Islet precursor cell (in vitro differentiated cells): Measurements from ENCODE around the gene MIER3.
A peak's percentile ranks its signal among the peaks of the same experiment; 100 is the strongest.

ENCODE experiments used
- DNase-seq: peaks from one replicate; pipeline ENCODE4 v3.0.0-alpha.2; 2018

Gene MIER3

DNA sequence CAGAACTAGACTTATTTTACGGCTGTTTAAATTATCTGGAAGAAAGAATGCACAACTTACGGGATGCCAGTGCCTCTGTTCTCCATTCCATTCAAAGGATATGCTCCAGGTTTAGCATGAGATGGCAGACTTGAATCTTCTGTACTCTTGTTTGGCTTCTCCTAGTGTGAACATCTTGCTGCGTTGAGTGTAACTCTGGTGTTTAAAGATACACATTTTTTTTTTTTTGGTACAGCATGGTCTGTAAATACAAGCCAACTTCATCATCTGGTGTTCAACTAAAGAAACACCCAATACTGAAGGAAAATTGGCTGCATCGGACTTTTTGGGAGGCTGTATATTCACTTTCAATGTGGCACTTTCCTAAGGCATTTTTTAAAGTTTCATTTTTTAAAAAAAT lies 7.4 kb upstream of the MIER3 start:
- DNase-seq: no peak

DNA sequence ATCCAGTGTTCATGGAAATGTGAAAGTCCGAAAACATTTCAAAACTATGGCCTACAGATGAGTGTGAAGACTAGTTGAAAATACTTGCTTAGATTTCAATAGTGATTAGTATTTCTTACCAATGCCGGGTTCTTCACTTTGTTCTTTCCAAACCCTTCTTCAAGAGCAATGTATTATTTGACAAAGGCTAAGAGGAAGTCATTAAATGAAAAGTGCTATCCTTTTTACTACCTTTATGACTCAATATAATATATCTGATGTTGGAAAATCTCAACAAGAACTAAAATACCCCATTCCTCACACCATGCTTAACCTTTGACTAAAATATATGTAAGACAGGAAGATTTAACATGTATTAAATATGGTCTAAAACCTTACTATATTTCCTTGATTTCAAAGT lies 6.7 kb upstream of the MIER3 start:
- no peak for DNase-seq

DNA sequence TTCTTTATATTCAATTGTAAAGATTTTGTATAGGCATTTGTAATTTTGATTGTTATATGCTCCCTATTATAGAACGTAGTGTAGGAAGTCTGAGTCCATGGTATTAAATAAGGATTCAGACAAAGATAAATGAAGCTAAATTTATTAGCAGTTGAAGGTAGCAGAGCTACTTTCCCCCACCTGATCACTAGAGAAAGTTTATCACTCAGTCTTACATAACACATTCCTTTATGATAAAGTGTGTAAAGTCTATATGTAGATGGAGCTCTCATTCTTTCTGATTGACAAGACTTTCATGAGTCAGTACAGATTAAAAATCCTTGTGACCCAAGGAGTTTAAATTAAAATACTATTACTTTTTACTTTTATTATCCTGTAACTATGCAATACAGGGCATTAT lies 2.3 kb upstream of the MIER3 start:
- DNase-seq: no peak

DNA sequence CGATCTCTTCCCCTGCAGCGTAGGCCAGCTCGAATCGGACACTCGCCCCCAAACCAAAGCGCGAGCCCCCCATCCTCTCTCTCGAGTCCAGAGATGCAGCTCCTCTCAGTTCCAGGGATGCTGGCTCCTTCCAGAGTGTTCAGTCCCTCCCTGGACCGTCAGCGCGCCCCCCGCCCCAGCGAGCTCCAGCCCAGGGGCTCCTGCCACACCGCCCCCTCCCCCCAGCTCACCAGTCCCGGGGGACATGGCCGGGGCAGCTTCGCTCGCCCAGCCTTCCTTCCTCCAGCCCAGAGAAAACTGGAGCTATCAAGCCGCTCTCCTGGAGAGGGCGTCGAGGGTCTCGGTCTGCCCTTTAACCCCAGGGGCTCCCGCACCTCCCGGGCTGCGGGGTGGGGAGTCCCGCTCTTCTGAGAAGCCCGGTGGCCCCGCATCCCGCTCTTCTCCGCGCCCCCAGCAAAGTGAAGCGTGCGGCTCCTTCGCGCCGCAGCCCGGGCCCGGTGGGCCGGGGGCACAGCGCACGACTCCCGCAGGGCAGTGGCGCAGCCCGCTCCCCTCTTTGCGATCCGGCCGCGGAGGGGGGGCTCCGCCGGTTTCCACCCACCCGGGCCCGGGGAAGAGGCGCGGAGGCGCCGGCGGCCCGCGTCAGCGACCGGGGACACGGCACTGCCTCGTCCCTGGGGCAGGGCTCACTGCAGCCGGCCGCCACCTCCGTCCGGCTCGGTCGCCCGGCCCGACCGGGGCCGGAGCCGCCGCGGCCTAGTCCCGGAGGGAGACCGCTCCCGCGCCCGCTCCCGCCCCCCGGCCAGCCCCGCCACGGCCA lies 587 bp downstream of the MIER3 start:
- peak; percentile 64 for DNase-seq

DNA sequence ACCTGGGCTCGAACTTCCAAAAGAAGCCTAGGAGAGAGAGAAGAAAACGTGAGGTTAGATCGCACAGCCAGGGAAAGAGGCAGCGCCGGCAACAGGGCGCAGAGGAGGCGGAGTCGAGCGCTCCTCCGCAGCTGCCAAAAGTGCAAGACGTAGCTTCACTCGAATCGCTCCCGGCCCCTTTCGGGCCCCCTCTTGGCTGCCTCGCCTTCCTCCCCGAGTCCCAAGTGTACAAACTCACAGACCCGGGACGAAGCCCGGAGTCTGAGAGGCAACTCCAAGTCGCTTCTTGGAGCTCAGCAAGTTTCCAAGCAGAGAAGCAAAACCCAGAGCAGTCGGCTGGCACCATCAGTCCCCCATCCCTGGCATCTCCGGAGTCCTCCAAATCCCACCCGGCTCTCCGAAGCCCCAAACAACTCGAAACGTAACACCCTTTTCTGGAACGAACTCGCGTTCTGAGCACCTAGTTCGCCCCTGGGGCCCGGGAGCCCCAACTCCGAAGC lies 1.2 kb downstream of the MIER3 start:
- DNase-seq: peak; percentile 81

DNA sequence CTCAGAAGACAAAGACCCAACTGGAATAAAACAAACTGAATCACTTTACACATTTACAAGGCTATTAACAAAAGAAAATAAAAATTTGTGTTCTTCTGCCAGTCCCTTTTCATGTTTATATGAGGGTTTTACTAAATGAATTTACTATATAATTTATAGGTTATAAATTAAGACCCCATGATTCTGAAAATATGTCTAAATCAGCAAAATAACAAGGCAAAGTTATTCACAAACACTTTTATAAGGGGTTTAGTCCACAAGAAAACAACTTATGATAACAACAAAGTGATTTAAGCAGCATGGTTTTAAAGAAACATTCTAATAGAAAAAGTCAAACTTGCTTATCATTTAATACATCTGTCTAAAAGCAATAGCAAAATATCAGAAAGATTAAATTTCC lies 4.9 kb downstream of the MIER3 start:
- no peak for DNase-seq

DNA sequence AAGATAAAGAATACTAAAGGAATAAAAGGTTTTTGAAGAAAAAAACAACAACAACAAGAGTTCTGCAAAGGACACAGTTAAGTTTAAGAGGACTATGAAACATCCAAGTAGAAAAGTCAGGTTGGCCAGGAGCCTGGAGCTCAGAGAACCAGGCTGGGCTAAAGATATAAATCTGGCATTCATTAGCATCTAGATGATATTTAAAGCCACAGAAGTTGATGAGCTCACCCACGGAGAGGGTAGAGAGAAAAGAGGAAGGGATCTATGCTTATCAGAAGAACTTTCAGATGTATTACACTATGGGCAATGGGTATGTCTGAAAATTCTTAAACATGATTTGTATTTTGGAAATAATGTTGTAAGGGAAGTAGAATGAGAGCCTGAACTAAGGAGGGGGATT lies 9.9 kb downstream of the MIER3 start:
- no peak for DNase-seq

DNA sequence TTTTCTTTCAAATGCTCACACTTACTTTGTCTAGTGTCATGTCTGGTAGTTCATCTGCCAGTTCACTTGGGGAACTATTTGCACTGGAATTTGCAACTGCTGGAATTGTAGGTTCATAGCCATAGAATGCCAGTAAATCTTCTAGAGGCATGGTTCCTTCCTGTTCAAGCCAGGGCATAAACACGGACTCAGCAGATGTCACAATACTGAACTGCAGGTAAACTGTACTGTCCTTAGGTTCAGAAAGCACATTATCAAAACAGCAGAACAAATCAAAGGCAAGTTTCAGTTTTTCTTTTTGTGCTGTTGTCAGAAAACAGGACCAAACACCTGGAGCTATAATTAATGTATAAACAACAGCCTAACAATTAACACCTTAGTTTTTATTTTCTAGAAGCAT lies 13.1 kb downstream of the MIER3 start:
- no peak for DNase-seq

DNA sequence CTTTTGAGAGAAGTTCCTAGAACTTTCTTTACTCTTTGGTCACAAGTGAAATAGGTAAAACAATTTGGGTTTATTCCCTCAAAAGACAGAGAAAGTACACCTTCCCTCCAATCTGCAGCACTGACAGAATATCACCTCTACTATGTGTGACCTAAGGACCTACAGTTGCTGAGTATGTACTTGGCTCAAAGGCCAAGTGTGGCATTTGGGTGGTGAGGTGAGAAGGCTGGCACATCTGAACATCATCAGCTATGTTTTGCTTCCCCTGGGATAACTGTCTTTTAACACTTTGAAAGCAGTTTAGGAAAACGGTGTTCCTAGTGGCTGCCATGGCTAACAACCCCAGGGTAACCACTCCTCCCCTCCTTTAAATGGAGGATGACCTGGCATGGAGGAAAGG lies 17.6 kb downstream of the MIER3 start:
- no peak for DNase-seq

DNA sequence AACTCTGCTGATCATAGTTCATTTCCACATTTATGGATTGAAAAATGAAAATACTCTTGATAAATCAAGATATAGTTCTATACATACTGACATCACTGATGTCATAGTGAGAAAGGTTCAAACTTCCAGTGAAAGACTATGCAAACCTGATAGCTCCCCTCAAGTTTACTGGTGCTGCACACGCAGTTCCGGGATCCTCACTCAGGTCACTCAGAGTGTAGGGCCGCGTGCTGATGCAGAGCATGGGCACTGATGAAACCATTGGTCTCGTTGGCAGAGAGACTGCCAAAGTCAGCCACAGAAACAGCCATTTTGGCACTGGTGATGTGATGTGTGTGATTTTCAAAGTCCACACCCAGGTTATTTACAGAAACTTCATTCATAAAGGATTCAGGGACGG lies 29.0 kb downstream of the MIER3 start:
- DNase-seq: no peak

DNA sequence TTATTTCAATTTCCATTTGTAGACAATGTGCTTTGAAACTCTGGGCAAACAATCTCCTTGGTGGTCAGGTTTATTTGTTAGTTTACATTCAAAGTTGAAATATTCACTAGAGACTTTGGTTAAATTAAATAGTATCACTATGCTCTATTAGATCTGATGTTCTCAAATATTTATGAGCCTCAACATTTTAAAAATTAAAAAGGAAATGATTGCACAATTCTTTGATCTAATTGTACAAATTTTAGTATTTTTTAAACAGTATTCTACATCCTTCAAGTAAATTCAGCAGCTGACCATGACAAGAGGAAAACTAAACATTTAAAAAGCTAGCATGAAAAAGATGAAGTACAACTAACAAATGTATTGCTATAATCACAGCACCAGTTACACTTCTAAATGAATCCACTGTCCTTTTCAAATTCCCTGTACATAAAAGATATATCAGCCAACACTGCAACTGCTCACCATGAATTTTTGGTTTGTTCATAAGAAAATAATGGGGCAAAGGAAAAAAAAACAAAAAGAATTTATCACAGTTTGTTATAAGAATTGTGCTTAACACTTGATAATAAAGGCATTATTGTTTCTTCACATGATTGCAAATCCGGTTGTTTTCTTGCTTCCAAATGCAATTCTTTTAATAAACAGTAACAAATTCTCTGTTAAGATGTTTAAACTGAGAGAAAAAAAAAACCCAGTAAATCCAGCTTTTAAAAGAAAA lies 31.8 kb downstream of the MIER3 start:
- DNase-seq: no peak

DNA sequence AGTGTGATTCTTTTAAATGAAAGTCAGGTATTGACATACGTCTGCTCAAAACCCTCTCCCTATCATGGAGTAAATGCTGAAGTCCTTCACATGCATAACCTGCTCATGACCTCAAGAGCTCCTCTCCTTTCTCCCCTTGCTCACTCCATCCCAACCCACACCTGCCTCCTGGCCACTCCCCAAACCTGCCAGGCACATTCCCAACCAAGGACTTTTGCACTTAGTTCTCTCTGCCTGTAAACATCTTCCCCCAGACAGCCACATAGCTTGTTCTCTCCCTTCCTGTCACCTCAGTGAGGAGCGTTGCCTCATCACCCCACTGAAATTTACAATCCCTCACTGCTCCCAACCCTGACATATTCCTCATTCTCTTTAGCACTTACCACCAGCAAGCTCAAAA lies 33.9 kb downstream of the MIER3 start:
- peak; percentile 67 for DNase-seq

DNA sequence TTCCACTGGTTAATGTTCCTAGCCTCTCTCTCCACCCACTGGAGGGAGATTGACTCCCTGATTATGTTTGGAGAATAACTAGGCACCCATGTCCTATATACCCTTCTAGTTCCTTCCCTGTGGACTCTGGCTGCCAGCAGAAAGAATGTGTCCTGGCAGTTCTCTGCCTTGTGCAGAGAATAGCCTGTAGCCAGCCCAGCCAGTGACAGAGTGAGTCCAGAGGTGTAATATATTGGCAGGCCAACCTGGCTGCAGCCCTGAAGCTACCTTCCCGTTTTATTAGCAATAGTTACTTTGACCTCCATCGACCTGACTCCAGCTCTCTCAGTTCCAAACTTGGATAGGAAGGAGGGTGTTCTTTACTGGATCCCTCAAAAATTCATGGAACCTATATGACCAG lies 34.4 kb downstream of the MIER3 start:
- DNase-seq: no peak

DNA sequence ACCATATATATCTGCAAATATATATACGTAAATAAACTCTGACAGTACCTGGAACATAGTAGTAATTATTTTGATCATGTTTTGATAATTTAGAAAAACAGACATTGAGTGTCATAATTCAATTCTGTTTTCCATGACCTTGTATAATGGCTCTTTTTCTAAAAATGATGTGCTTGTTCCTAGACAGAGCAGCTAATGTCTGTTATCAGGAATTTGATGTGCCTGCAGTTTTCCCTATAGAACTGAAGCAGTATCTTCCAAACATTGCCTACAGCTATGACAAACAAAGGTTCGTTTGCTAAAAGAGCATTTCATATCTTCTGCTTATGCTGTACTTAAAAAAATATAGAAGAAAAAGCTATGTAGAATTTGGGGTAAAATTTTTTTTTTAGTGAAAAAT lies 37.2 kb downstream of the MIER3 start:
- DNase-seq: no peak

DNA sequence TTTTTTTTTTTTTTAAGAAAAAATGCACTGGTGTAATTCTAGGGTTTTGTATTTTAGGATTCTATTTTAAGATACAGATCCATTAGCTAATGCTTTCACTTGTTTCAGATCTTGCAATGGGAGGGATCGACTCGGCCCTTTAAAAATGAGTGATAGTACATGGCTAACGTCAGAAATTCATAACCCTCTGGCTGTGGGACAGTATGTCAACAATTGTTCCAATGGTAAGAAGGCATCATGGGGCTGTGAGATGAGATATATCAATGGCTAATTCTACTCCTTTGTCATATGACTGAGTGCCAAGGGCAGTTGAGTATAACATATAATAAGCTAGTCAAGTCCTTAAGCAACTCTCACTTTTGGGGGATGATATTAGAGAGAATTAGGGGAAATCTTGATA lies 38.2 kb downstream of the MIER3 start:
- DNase-seq: no peak

DNA sequence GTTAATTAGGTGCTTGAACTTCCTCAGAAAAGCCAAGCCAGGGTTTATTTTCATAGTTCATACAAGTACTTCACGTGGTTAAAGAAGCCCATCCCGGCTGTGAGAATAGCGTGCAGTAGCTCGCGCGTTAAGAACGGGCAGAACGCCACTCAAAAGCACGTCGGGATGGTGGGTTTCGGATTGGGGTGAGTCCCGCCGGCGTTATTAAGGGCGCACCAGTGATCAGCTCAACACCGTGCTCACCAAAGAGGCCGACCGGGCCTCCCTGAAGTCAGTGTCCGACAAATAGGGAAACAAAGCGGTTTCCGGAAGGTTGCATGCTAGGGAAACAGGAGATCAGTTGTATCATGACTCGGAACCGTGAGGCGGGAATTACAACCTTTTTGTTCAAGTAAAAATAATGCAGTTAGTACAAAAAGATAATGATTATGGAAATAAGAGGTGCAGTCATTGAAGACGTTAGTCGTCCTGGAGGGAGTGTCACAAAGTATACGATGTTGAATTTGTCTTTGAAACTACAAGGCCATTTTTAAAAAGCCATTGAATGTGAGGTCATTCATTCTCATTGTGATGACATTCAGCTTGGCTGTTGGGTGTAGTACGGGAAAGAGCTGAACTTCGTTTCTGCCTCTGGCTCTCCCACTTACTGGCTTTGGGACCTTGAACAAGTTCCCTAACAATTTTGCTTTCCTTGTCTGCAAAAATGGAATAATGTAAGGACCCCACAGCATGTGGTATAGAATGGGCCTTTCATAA lies 41.5 kb downstream of the MIER3 start:
- no peak for DNase-seq

DNA sequence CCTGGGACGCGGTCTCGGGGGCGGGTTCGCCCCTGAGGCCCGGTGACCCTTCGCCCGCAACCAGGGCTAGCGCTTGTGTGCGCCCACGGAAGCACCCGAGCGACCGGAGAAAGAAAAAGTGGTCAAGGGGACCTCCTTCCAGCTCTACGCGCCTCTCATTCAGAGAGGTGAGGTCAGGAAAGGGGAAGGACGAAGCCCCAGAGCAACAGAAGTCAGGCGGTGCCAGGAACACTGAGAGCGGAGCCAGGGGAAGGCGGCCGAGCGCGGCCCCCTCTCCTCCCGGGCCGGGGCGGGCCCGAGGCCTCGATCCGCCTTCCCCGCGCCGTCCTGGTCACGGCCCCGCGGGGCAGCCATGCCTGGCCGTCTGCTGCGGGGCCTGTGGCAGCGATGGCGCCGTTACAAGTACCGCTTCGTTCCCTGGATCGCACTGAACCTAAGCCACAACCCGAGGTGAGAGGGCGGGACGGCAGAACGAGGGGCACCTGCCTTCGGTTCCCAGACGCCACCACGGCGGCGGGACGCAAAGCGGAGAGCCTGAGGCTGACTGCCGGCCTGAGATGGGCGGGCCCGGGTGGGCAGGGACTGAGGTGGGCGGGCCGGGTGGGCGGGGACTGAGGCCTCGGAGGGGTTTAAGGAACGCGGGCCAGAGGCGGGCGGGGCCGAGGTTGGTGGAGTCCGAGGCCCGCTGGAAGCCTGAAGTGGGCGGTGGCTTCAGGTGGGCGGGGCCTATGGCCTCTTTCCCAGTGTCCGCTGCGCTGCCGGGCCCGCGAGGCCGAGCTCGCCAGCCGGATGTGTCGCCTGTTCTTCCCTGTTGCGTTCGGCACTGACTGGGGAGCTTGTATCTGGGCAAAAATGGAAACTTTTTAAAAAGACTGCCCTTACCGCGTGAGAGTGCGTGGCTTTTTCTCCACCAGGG lies 42.4 kb downstream of the MIER3 start, which contains the start of gene SETD9:
Gene SETD9 (plus strand): TSS at position 303 of the 916 bp plus-strand sequence. CDS start 50 bp downstream, at position 353.
- DNase-seq: peak; percentile 99

DNA sequence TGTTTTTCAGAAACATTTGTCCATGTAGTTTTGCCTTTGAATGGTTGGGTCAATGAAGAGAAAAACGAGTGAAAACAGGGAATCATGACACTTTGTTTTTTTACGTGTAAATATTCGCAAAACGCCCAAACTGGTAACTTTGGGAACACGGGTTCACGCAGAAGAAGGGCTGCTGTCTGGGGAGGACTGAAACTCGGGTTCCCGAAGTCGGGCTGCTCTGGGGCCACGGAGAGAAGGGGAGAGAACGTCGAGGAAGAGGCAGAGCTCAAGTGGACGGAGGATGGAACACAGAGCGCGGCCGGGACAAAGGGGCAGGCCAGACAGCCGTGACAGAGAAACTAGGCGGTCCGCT lies 43.0 kb downstream of the MIER3 start:
- no peak for DNase-seq

DNA sequence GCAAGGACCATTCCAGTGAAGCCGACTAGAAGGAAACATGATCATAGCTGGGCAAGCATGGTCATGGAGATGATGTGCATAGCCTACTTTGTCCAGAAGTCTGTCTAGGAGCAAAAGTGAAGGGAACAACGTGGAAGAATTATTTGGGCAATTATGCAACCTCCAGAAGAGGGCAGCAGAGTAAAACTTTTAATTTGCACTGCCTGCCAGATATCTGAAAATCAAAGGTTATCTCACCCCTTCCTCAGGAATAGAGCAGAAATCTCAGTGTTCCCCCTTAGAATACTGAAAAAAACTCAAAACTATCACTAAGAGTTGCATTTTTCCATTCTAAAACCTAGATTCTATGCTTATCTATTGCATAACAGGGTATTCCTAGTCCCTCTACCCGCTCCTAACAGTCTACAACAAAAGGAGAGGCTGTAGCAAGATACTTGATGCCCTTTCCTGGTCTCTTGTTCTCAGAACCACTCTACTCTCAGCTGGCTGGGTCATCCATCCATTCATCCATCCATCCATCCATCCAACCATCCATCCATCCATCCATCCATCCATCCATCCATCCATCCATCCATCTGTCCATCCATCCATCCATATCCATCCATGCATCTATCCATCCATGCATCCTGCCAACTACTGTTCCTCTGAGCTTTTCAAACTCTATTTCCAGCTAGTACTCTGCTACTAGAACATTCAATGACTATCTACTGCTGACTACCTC lies 50.9 kb downstream of the MIER3 start:
- peak; percentile 53 for DNase-seq

DNA sequence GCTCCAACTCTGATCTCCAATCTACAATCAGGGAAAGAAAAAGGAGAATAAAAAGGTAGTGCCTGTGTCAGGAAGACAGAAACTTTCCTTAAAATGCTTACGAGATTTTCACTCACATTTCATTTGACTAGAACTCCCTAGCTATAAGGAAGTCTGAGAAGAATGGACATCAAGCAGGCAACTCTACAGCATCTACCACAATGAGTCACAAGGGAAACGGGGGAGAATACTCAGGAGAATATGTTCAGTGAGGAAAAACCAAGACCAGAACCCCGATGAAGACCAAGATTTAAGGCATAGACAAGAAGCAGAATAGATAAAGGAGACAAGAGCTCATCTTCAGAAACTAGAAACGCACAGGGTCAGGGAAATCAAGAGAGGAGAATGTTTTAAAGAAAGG lies 51.5 kb downstream of the MIER3 start:
- no peak for DNase-seq

DNA sequence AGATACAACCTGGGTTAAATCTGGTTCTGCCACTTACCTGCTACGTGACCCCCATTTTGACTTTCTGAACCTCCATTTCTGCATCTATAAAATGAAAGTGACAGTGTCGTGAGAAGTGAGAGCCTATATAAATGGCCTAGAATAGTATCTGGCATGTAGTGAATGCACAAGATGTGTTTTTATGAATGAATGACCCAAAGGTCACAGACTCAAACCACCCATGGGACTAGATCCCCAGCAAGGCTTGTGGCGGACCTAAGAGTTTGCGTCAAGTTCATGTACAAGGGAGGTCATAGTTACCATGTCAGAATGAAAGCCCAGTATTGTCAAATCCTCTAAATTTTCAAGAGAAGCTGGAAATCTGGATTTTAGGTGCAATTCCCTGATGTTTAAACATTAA lies 53.7 kb downstream of the MIER3 start:
- no peak for DNase-seq

DNA sequence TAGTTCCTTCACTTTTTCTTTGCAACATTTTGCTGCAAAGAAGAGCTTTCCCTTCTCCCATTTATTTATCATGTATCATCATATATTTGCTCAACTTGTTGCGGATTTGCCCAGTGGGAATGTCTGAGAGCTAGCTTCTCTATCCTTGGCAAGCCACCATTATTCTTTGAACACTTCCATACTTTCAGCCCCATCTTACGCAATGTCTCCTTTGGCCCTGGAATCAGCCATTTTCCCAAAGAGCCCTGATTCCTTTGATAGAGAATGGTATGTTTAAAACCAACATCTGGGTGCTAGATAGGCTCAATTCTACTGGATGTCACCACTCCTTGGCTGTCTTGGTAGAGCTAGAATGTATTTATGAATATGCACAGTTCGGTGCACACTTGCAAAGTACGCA lies 55.2 kb downstream of the MIER3 start:
- DNase-seq: no peak
